Peyer's patch (tissue), 4 donors: ENCODE results near the gene ARHGEF3. TPM values are rescaled to one million over a fixed set of nuclear protein-coding genes. Genes with fewer than 3 reads are reported as not detected.

Experiments used
- DNase-seq, 3 donors: peaks; one replicate each; pipeline ENCODE4 v3.0.0-alpha.2; 2017 to 2019
- H3K27ac ChIP-seq, 4 donors: fragments of 200-600 bp; sonication (generic); one replicate each; pipeline ENCODE4 v1.5.1; 2016 to 2019
- H3K27me3 ChIP-seq, 2 donors: fragments of 200-600 bp; sonication (generic); one replicate each; pipeline ENCODE4 v1.5.1; 2019
- H3K36me3 ChIP-seq, 3 donors: fragments of 200-600 bp; sonication (generic); one replicate each; pipeline ENCODE4 v1.5.1; 2016 to 2019
- H3K4me1 ChIP-seq, 4 donors: fragments of 200-600 bp; sonication (generic); one replicate each; pipeline ENCODE4 v1.5.1; 2016 to 2019
- H3K4me3 ChIP-seq, 4 donors: fragments of 200-600 bp; sonication (generic); 1 replicate in 3 of 4; 2 replicates in 1 of 4; pipeline ENCODE4 v1.5.1; 2016 to 2019; ENCODE audit warnings: mild to moderate bottlenecking in 1 of 4
- H3K9me3 ChIP-seq, 4 donors: fragments of 200-600 bp; sonication (generic); one replicate each; pipeline ENCODE4 v1.5.1; 2016 to 2019; ENCODE audit warnings: mild to moderate bottlenecking in 1 of 4
- CTCF ChIP-seq, 6 experiments: fragments of 450-650 bp in 4 of 6; fragments of 200-600 bp in 2 of 6; sonication (generic) in 1 of 6; IDR thresholded peaks; one replicate each; pipeline ENCODE4 v1.5.1; 2017 to 2019; ENCODE audit warnings: antibody characterized with exemption in 6 of 6, mild to moderate bottlenecking in 3 of 6, moderate library complexity in 1 of 6
- POLR2A ChIP-seq, 2 donors: fragments of 450-650 bp; IDR thresholded peaks; one replicate each; pipeline ENCODE4 v1.5.1; 2017; ENCODE audit warnings: antibody characterized with exemption in 2 of 2, mild to moderate bottlenecking in 2 of 2, moderate library complexity in 2 of 2
- total RNA-seq, 4 donors: library from RNA; depleted of rRNA; stranded (reverse); fragments of >200 nt; gene quantifications; one replicate each; pipeline ENCODE4 v1.1.0, GENCODE V29; 2016

Gene ARHGEF3
- total RNA-seq, 4 donors from 2014 or later: 4.5 to 40.4 (median 6.2) TPM

GRCh38 chr3:56825567-56826438, 24.1 kb upstream of the ARHGEF3 start:
- DNase-seq: no peak

GRCh38 chr3:56823984-56824703, 22.4 kb upstream of the ARHGEF3 start:
- Histone ChIP-seq H3K36me3 (no peaks in the 10 kb centered on the region), H3K27ac (no peak overlapping the region), H3K9me3 (no peaks in the 10 kb centered on the region), H3K4me3 (no peak overlapping the region), H3K27me3 (no peaks in the 10 kb centered on the region), H3K4me1 (no peaks in the 10 kb centered on the region)
- TF ChIP-seq POLR2A (IDR thresholded peaks at IDR 0.05): no peak
- TF ChIP-seq CTCF (IDR thresholded peaks at IDR 0.05): no peak
- no peak for DNase-seq

More at GRCh38 chr3:56825567-56826438, 24.1 kb upstream of the ARHGEF3 start:
- Histone ChIP-seq H3K4me3 (no peak overlapping the region), H3K27me3 (no peaks in the 10 kb centered on the region), H3K4me1 (no peaks in the 10 kb centered on the region), H3K27ac (no peak overlapping the region), H3K36me3 (no peaks in the 10 kb centered on the region), H3K9me3 (no peaks in the 10 kb centered on the region)
- TF ChIP-seq POLR2A (IDR thresholded peaks at IDR 0.05) (no peak), CTCF (IDR thresholded peaks at IDR 0.05) (no peak)

- no peak overlapping the region for H3K27ac ChIP-seq
- no peak for TF ChIP-seq POLR2A (IDR thresholded peaks at IDR 0.05)
- no peak for TF ChIP-seq CTCF (IDR thresholded peaks at IDR 0.05)
- no peak overlapping the region for H3K4me3 ChIP-seq
- no peaks in the 10 kb centered on the region for H3K36me3 ChIP-seq
- no peaks in the 10 kb centered on the region for H3K9me3 ChIP-seq
- H3K4me1 ChIP-seq: no peaks in the 10 kb centered on the region
- no peak for DNase-seq
- no peaks in the 10 kb centered on the region for H3K27me3 ChIP-seq
These were observed 21.7 kb upstream of the ARHGEF3 start for GRCh38 chr3:56823421-56823926.

- Histone ChIP-seq H3K27ac (no peak overlapping the region), H3K9me3 (no peaks in the 10 kb centered on the region), H3K27me3 (no peaks in the 10 kb centered on the region), H3K4me1 (no peaks in the 10 kb centered on the region), H3K36me3 (no peaks in the 10 kb centered on the region), H3K4me3 (no peak overlapping the region)
- DNase-seq: no peak
- TF ChIP-seq POLR2A (IDR thresholded peaks at IDR 0.05) (no peak), CTCF (IDR thresholded peaks at IDR 0.05) (no peak)
These were observed 20.8 kb upstream of the ARHGEF3 start for GRCh38 chr3:56822501-56822900.

GRCh38 chr3:56819016-56819809, 17.5 kb upstream of the ARHGEF3 start:
- Histone ChIP-seq H3K9me3 (no peaks in the 10 kb centered on the region), H3K36me3 (no peaks in the 10 kb centered on the region), H3K4me3 (no peak overlapping the region), H3K27ac (no peak overlapping the region), H3K27me3 (no peaks in the 10 kb centered on the region), H3K4me1 (no peaks in the 10 kb centered on the region)
- no peak for DNase-seq
- TF ChIP-seq POLR2A (IDR thresholded peaks at IDR 0.05) (no peak), CTCF (IDR thresholded peaks at IDR 0.05) (no peak)
